AG08396 (cell line): ENCODE measurements around the gene SHBG.
A peak's percentile ranks its signal among the peaks of the same experiment; 100 is the strongest.
"Not testable (repeated sequence)": the region's sequence is repeated elsewhere in the genome, so short reads cannot be mapped to it uniquely, and the experiment has no call there.

ENCODE experiments used
- DNase-seq: peaks from one replicate; pipeline ENCODE4 v3.0.0; 2012; ENCODE audit warnings: low spot score, mixed read lengths

Gene SHBG

DNA sequence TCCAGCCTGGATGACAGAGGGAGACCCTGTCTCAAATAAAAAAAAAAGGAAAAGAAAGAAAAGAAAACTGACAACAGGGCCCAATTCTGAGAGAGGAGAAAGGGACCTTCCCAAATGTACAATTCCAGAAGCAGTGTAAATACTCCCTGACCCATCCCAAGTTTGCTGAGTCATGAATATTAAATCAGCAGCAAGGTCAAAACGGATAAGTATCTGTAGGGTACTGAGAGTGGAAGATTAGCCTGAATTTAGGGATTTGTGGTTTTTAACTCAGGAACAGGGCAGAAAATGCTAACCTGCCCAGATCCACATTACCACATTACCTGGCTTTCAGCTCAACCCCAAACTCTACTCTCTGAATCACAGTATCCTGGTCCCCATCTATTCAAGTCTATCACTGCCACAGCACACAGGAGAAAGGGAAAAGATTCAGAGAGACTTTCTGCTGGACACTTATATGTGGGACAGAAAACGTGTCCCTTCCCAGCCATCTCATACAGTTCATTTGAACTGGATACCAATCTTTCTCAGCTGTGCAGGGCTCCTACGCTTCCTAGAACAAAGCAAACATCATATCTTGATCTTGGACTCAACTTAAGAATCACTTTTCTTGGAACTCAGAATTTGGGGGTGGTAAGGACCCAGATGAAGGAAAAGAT is 18.2 kb upstream of the SHBG start:
- no peak for DNase-seq

- no peak for DNase-seq
These were observed 17.7 kb upstream of the SHBG start for GRCh38 chr17:7612294-7612640.

- DNase-seq = no peak
These were observed 16.0 kb upstream of the SHBG start for GRCh38 chr17:7613769-7614424.

- peak; percentile 100 for DNase-seq
These were observed 15.3 kb upstream of the SHBG start, which contains the start of gene FXR2 for GRCh38 chr17:7614425-7615264. Gene FXR2, minus strand, starts transcription at chr17:7614897. Its CDS starts 365 bp downstream, at chr17:7614532.

GRCh38 chr17:7615265-7615747 is 14.6 kb upstream of the SHBG start:
- DNase-seq = no peak

GRCh38 chr17:7618608-7619007 is 11.3 kb upstream of the SHBG start:
- no peak for DNase-seq

DNA sequence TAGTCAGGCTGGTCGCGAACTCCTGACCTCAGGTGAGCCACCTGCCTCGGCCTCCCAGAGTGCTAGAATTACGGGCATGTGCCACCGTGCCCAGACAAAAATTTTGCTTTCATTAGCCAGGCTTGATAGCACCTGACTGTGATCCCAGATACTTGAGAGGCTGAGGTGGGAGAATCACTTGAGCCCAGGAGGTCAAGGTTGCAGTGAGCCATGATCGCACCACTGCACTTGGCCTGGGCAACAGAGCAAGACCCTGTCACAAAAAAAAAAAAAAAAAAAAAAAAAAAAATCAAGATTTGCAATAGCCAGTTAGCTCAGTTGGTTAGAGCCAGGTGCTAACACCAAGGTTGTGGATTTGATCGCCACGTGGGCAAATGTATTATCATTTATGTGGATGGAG is 9.1 kb upstream of the SHBG start:
- DNase-seq = no peak

DNA sequence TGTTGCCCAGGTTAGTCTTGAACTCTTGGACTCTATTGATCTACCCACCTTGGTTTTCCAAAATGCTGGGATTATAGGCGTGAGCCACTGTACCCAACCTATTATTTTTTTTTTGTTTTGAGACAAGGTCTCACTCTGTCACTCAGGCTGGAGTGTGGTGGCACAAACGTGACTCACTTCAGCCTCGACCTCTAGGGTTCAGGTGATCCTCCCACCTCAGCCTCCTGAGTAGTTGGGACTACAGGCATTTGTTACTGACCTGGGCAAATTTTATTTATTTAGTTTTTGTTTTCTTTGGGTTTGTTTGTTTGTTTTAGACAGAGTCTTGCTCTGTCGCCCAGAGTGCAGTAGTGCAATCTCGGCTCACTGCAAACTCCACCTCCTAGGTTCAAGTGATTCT is 6.3 kb upstream of the SHBG start:
- DNase-seq = no peak

- not testable (repeated sequence) for DNase-seq
These were observed 4.2 kb upstream of the SHBG start for GRCh38 chr17:7625749-7626148.

- no peak for DNase-seq
These were observed 3.6 kb upstream of the SHBG start for GRCh38 chr17:7626307-7626706.

GRCh38 chr17:7626956-7627249 is 3.0 kb upstream of the SHBG start:
- no peak for DNase-seq

DNA sequence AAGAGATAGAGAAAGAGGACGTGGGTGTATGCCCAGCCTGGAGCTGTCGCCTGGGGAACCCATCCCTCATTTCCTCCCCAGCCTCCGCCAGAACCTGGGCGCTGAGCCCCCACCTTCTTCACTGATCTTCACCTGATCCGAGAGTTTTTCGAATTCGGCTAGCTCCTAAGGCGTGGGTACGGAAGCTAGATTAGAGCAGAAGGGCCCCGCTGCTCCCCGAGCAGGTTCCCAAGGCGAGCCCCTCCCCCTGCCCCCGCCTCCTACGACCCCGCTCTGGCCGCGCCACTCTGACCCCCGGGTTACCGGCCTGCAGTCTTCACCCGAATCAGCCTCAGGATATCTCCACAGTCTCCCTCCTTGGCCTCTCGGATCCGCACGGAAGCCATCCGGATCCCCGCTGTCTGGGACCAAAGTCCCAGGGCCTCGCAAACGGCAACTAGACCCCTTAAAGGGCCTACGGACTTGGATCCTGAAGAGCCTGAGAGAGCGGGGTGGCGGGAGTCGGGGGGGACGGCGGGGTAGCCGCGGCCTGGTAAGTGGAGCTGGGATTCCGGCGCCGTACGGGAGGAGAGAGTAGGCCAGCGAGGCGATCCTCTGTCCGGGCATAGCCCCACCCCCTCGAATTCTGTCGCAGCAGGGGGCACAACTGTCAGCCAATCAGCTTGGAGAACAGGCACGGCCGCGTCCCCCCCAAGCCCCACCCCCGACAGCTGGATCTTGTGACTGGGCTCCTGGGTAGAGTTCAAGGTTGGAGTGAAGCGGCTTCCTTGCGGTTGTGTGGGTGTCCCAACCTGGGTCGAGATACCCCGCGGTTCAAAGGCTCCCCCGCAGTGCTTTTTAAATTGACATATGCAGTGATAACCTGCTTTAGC is 2.4 kb upstream of the SHBG start, which contains the start of gene SAT2:
TSS of gene SAT2 (minus strand) at position 572 of the 872 bp plus-strand sequence. CDS start at position 386, 186 bp downstream.
- peak; percentile 99 for DNase-seq

DNA sequence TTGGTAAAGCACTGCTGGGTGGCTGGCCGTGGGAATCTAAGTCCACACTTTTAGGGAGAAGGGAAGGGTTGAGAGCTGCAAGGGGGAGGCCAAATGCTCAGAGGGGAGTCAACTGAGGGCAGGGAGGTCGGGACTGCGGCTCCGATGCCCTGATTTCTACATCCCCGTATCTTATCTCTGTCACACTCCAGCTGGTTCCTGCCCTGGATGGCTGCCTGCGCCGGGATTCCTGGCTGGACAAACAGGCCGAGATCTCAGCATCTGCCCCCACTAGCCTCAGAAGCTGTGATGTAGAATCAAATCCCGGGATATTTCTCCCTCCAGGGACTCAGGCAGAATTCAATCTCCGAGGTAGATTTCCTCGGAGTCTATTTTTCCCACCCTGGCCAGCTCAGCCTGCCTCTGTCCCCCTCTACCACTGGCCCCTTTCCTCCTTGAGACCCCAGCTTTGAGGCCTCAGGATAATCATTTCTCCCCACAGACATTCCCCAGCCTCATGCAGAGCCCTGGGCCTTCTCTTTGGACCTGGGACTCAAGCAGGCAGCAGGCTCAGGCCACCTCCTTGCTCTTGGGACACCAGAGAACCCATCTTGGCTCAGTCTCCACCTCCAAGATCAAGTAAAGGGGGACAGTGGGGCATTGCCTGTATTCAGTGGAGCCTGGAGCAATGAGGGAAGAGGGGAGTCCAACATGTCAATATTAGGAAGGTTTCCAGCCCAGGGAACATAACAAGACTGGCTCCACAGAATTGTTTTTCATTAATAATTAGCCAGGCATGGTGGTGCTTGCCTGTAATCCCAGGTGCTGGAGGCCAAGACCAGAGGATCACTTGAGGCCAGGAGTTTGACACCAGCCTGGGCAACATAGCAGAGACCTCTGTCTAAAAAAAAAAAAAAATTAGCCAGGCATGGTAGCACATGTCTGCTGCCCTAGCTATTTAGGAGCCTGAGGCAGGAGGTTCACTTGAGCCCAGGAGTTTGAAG is 1.8 kb downstream of the SHBG start:
- DNase-seq = peak; percentile 2

GRCh38 chr17:7632492-7632894 is 2.6 kb downstream of the SHBG start:
- DNase-seq = peak; percentile 75

DNA sequence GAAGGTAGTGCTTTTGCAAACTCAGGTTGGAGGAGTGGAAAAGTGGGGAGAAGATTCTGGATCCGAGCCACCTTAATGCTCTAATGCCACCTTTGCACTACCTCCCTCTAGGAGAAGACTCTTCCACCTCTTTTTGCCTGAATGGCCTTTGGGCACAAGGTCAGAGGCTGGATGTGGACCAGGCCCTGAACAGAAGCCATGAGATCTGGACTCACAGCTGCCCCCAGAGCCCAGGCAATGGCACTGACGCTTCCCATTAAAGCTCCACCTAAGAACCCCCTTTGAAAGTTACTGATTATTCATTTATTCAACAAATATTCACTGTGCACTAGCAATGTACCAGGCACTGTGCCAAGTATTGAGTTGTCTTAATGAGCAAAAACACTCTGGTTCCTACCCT is 3.2 kb downstream of the SHBG start:
- DNase-seq = peak; percentile 3

DNA sequence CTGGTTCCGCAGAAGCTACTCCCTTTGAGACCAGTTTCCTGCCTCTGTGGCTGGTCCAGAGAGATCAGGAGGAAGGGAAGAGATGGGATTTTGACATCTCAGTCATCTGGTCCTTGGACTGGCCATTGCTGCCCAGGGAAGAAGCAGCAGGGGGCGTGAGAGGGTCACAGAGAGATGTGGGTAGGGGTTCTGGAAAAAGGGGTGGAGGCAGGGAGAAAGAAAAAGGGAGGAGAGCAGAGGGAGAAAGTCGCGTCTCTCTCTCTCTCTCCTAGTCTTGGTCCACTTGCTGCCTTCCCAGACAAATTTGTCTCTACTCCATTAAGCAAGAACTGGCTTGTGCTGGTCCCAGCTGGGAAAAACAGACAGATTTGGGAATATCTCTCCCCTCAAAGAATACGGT is 4.4 kb downstream of the SHBG start:
- peak; percentile 76 for DNase-seq

DNA sequence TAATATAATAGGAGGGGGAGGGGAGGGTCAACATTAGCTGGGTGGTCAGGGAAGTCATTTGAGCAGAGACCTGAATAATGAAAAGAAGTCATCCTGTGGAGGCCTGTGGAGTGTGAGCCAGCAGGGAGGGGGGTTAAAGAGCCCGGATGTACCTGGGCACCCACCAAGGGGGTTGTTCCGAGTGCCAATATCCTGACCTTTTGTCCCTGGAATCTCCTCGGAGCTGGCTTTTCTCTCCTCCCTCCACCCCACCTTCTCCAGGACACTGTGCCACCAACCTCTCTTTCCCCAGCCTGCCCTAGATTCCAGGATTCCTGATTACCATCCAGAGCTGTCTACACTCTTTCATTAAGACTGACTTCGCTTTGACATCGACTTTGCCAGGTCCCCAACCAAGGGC is 6.2 kb downstream of the SHBG start:
- peak; percentile 2 for DNase-seq

DNA sequence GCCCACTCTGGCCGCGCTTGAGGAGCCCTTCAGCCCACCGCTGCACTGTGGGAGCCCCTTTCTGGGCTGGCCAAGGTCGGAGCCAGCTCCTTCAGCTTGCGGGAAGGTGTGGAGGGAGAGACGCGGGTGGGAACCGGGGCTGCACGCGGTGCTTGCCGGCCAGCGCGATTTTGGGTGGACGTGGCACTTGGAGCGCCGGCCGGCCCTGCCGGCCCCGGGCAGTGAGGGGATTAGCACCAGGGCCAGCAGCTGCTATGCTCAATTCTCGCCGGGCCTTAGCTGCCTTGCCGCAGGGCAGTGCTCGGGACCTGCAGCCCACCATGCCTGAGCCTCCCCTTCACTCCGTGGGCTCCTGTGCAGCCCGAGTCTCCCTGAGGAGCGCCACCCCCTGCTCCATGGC is 10.8 kb downstream of the SHBG start:
- no peak for DNase-seq

DNA sequence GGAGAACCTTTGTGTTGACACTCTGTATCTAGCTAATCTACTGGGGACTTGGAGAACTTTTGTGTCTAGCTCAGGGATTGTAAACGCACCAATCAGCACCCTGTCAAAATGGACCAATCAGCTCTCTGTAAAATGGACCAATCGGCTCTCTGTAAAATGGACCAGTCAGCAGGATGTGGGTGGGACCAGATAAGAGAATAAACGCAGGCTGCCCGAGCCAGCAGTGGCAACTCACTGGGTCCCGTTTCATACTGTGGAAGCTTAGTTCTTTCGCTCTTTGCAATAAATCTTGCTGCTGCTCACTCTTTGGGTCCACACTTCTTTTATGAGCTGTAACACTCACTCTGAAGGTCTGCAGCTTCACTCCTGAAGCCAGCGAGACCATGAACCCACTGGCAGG is 11.7 kb downstream of the SHBG start:
- DNase-seq = not testable (repeated sequence)

DNA sequence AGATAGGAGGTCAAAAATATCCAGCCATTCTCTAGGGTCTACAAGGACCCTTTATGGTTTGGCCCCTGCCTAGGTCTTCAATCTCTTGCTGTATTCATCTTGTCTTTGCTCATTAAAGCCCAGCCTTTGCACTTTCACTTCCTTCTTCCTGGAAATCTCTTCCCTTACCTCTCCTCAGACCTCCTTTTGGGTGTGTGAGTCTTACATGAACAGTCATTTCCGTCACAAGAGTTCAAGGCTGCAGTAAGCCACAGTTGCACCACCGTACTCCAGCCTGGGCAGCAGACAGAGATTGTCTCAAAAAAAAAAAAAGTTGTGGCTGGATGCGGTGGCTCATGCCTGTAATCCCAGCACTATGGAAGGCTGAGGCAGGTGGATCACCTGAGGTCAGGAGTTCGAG is 14.8 kb downstream of the SHBG start:
- DNase-seq = peak; percentile 1

DNA sequence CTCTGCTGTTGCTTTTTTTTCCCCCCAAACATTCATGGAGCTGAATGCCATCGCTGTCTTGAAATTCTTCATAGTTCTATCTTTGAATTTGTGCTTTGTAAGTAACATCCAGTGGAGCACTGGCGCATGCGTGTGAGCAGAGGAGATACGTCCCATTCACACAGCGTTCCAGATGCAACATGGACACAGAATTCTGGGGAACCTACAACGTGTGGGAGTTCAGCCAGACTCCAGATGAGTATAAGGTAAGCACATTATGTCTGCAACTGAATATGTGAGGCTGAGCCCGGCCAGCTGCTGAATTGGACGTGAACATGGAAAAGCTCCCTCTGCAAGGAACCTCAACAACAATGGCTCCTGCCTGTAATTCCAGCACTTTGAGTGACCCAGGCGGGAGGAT is 16.5 kb downstream of the SHBG start:
- peak; percentile 23 for DNase-seq
